ENCODE measurements around the gene ALK.

DNA sequence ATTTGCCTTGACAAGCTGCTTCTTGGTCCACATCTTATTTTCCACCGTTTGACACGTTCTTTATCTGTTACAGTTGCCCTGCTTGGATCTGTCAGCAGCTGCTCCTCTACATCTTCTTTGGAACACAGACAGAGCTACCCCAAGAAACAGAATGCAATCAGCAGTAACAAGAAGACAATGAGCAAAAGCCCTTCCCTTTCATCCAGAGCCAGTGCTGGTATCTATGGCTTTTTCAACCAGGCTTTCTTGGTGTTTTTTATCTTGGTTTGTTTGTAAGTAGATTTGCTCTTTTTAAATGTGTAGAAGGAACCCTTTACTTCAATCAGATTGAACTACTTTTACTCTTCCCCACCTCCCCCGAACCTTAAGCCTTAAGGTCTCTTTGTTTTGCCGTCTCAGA, 764.3 kb downstream of the ALK start:
- TF ChIP-seq CTCF (conservative IDR thresholded peaks at IDR 0.05 in 1 of 2, IDR thresholded peaks at IDR 0.05 in 1 of 2; ENCODE audit: low read depth in 1 of 2, low read length in 2 of 2) (no peak), EZH2 (IDR thresholded peaks at IDR 0.05; ENCODE audit: low read length, missing control alignments) (no peak)
